MM.1S (cell line): ENCODE measurements around the gene MYADM.

ENCODE experiments used
- EZH2phosphoT487 ChIP-seq: fragments of 300-600 bp; sonication (generic); IDR thresholded peaks from 2 replicates; pipeline ENCODE4 v1.6.1; 2018; ENCODE audit warnings: antibody characterized with exemption, low read length
- TF ChIP-seq, protein P1 (sequence below): fragments of 300-600 bp; sonication (generic); IDR thresholded peaks from 2 replicates; pipeline ENCODE4 v1.5.1; 2016; ENCODE audit warnings: antibody characterized with exemption, low read length, mixed read lengths

DNA sequence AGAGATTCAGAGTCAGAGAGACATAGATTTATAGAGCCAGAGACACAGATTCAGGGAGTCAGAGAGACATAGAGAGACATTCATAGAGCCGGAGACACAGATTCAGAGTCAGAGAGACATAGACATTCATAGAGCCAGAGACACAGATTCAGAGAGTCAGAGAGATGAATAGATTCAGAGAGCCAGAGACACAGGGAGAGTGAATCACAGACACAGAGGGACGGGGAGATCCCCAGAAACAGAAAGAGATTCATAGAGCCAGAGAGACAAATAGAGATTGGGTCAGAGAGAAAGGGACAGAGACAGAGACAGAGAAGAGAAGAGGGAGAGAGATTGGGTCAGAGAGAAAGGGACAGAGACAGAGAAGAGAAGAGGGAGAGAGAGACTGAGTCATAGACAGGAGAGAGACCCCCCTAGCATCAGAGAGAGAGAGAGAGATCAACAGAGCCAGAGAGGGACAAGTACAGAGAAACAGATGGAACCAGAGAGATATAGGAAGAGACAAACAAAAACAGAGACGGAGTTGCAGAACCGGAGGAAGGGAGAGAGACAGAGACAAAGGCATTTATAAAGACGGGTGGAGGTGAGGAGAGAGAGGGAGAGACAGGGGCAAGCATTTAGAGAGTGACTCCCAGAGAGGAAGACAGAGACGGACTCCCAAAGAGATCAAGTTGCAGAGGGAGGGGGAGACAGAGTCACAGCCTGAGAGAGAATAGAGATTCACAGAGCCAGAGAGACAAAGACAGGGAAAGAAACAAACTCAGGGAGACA lies 13.2 kb downstream of the MYADM start:
- TF ChIP-seq, protein P1, sequence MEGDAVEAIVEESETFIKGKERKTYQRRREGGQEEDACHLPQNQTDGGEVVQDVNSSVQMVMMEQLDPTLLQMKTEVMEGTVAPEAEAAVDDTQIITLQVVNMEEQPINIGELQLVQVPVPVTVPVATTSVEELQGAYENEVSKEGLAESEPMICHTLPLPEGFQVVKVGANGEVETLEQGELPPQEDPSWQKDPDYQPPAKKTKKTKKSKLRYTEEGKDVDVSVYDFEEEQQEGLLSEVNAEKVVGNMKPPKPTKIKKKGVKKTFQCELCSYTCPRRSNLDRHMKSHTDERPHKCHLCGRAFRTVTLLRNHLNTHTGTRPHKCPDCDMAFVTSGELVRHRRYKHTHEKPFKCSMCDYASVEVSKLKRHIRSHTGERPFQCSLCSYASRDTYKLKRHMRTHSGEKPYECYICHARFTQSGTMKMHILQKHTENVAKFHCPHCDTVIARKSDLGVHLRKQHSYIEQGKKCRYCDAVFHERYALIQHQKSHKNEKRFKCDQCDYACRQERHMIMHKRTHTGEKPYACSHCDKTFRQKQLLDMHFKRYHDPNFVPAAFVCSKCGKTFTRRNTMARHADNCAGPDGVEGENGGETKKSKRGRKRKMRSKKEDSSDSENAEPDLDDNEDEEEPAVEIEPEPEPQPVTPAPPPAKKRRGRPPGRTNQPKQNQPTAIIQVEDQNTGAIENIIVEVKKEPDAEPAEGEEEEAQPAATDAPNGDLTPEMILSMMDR = no peak
- no peak for TF ChIP-seq EZH2phosphoT487
